RWPE1 (cell line): Measurements from ENCODE around the gene VIT.

Experiments used
- CTCF ChIA-PET: fragments of 350-600 bp; sonication (Branson Sonifier 250); formaldehyde crosslinking; extraction: SDS; loops from one replicate; lab custom pipeline; 2021; lab: Yijun Ruan, JAX
- POLR2A ChIA-PET: fragments of 400-600 bp; formaldehyde crosslinking; extraction: SDS; loops from one replicate; lab custom pipeline; 2020; ENCODE audit warnings: antibody characterized with exemption; ENCODE audit not compliant: low non-redundant PET; lab: Yijun Ruan, JAX
- DNase-seq: peaks from one replicate; pipeline ENCODE4 v3.0.0; 2012; ENCODE audit warnings: low spot score
- H3K27ac ChIP-seq: fragments of 450-650 bp; 2 replicates; pipeline ENCODE4 v1.5.1; 2017
- CTCF ChIP-seq: fragments of 450-650 bp; conservative IDR thresholded peaks from 2 replicates; pipeline ENCODE4 v1.5.1; 2017; ENCODE audit warnings: low read depth, mild to moderate bottlenecking

The VIT gene

GRCh38 chr2:36705326-36706020, 9.0 kb downstream of the VIT start:
- TF ChIP-seq CTCF, result no peak

GRCh38 chr2:36706021-36706876, 9.7 kb downstream of the VIT start:
- TF ChIP-seq CTCF, result no peak
- ChIA-PET POLR2A (no interaction called here), CTCF (interaction anchor here (0.6 kb wide), 1 partner anchor 12 kb away, joined by 5 read pairs; no protein-coding TSS in a partner anchor)
- H3K27ac ChIP-seq, result no peak overlapping the region
- no peak for DNase-seq

More at GRCh38 chr2:36705326-36706020, 9.0 kb downstream of the VIT start:
- ChIA-PET POLR2A (no interaction called here), CTCF (interaction anchor here (0.6 kb wide), 1 partner anchor 12 kb away, joined by 5 read pairs; no protein-coding TSS in a partner anchor)
- no peak overlapping the region for H3K27ac ChIP-seq
- DNase-seq, result no peak

- CTCF ChIA-PET, result interaction anchor here (0.7 kb wide), 1 partner anchor 347 kb away, joined by 3 read pairs; no protein-coding TSS in a partner anchor
- DNase-seq, result peak; percentile 77
- no peak overlapping the region for H3K27ac ChIP-seq
- TF ChIP-seq CTCF, result no peak
- POLR2A ChIA-PET, result no interaction called here
Observed at GRCh38 chr2:36707050-36707449, 10.5 kb downstream of the VIT start.

- peak; percentile 14 for DNase-seq
- no peak overlapping the region for H3K27ac ChIP-seq
- ChIA-PET POLR2A (no interaction called here), CTCF (no interaction called here)
- no peak for TF ChIP-seq CTCF
Observed at GRCh38 chr2:36708041-36708741, 11.7 kb downstream of the VIT start.

GRCh38 chr2:36710858-36711515, 14.5 kb downstream of the VIT start:
- no peak overlapping the region for H3K27ac ChIP-seq
- DNase-seq, result no peak
- ChIA-PET POLR2A (no interaction called here), CTCF (no interaction called here)
- no peak for TF ChIP-seq CTCF
